K562 (cell line): ENCODE measurements around the gene CAST. TPM values are rescaled to one million over a fixed set of nuclear protein-coding genes. Genes with fewer than 3 reads are reported as not detected.

Source experiments
- ATAC-seq: fragments of 200-7000 bp; cut with Tn5 transposase; 3 replicates; pipeline ENCODE4 v1.9.1; 2020; ENCODE audit warnings: moderate library complexity
- BruUV-seq: library from RNA; stranded (reverse); fragments of 400-500 nt; replicated peaks from 2 replicates; lab custom pipeline; 2021; lab: Mats Ljungman, UMichigan
- CTCF ChIA-PET: fragments of 300-600 bp; formaldehyde crosslinking; extraction: SDS; loops from one replicate; lab custom pipeline; 2021; ENCODE audit warnings: low intra/inter-chr PET ratio; lab: Yijun Ruan, JAX
- POLR2A ChIA-PET: fragments of 300-600, 350-650 bp; sonication (Branson Sonifier 250); formaldehyde crosslinking; extraction: SDS; loops from one replicate; lab custom pipeline; 2021; ENCODE audit warnings: antibody characterized with exemption, inconsistent platforms; lab: Yijun Ruan, JAX
- DNase-seq, 4 experiments: peaks; one replicate each; pipeline versions ENCODE4 v3.0.0 to v3.0.0-alpha.2; 2011 to 2018; ENCODE audit warnings: low spot score in 3 of 4, mixed read lengths in 3 of 4; ENCODE audit errors: extremely low read depth in 1 of 4
- FAIRE-seq: peaks from 2 replicates; lab custom pipeline; 2011; peaks lifted over from hg19 to GRCh38; lab: Jason Lieb, UNC
- H2AFZ ChIP-seq: 2 replicates; pipeline ENCODE4 v1.6.0; 2011; ENCODE audit warnings: low read depth, low read length, control low read depth, inconsistent platforms
- H3K27ac ChIP-seq: fragments of 200-600 bp; 3 replicates; pipeline ENCODE4 v1.8.0; 2011; ENCODE audit warnings: low read depth, mild to moderate bottlenecking, control low read depth, inconsistent platforms, low read length, moderate library complexity, mixed read lengths; ENCODE audit errors: extremely low read depth
- H3K27me3 ChIP-seq, 2 experiments: fragments of 300-600 bp in 1 of 2; 2 replicates in 1 of 2; 3 replicates in 1 of 2; pipeline versions ENCODE4 v1.6.0 to v1.8.0; 2011; ENCODE audit warnings: inconsistent platforms in 2 of 2, low read length in 2 of 2, mild to moderate bottlenecking in 1 of 2, mixed read lengths in 1 of 2, moderate library complexity in 1 of 2; ENCODE audit not compliant: control insufficient read depth in 2 of 2, insufficient read depth in 2 of 2
- H3K36me3 ChIP-seq: fragments of 300-600 bp; 3 replicates; pipeline ENCODE4 v1.8.0; 2011; ENCODE audit warnings: mild to moderate bottlenecking, low read length, inconsistent platforms; ENCODE audit not compliant: control insufficient read depth, insufficient read depth
- H3K4me1 ChIP-seq, 2 experiments: fragments of 200-600 bp in 1 of 2; replicated peaks in 1 of 2; 2 replicates in 1 of 2; 3 replicates in 1 of 2; pipeline versions ENCODE4 v1.5.1 to v1.8.0; 2011; ENCODE audit warnings: inconsistent platforms in 2 of 2, low read length in 2 of 2, mild to moderate bottlenecking in 1 of 2, mixed read lengths in 1 of 2, moderate library complexity in 1 of 2; ENCODE audit not compliant: control insufficient read depth in 2 of 2, insufficient read depth in 2 of 2
- H3K4me2 ChIP-seq: 2 replicates; pipeline ENCODE4 v1.6.1; 2011; ENCODE audit warnings: low read length, control low read depth, inconsistent platforms, mixed read lengths; ENCODE audit not compliant: insufficient read depth
- H3K4me3 ChIP-seq: fragments of 200-600 bp; sonication (generic), shearing (Covaris generic); 2 replicates; pipeline ENCODE4 v1.5.1; 2016; ENCODE audit warnings: control low read depth, inconsistent platforms
- H3K79me2 ChIP-seq: fragments of 200-600 bp; 3 replicates; pipeline ENCODE4 v1.8.0; 2011; ENCODE audit warnings: low read length, inconsistent platforms; ENCODE audit not compliant: control insufficient read depth, insufficient read depth
- H3K9ac ChIP-seq, 2 experiments: 2 replicates each; pipeline versions ENCODE4 v1.6.0 to v1.6.1; 2011; ENCODE audit warnings: low read depth in 2 of 2, low read length in 2 of 2, control low read depth in 1 of 2, inconsistent platforms in 1 of 2, mild to moderate bottlenecking in 1 of 2, mixed read lengths in 1 of 2; ENCODE audit not compliant: insufficient read depth in 1 of 2
- H3K9me1 ChIP-seq: one replicate; pipeline ENCODE4 v1.6.0; 2011; ENCODE audit warnings: inconsistent platforms, mild to moderate bottlenecking, low read length, moderate library complexity; ENCODE audit not compliant: control insufficient read depth, insufficient read depth
- H3K9me3 ChIP-seq: replicated peaks from 2 replicates; pipeline ENCODE4 v1.5.1; 2011; ENCODE audit warnings: low read depth, low read length, inconsistent platforms; ENCODE audit not compliant: control insufficient read depth, insufficient read depth
- H4K20me1 ChIP-seq: replicated peaks from 2 replicates; pipeline ENCODE4 v1.6.1; 2011; ENCODE audit warnings: low read length, inconsistent platforms, mixed read lengths; ENCODE audit not compliant: control insufficient read depth, insufficient read depth
- CHAMP1 ChIP-seq: fragments of 450-650 bp; IDR thresholded peaks from 2 replicates; pipeline ENCODE4 v1.6.1; 2016; ENCODE audit warnings: mild to moderate bottlenecking
- CHCHD3 ChIP-seq: fragments of 250-450 bp; sonication (Bioruptor Pico); IDR thresholded peaks from 2 replicates; pipeline ENCODE4 v2.1.2; 2022; ENCODE audit warnings: mild to moderate bottlenecking
- ELF2 ChIP-seq: fragments of 250-450 bp; sonication (Bioruptor Pico); IDR thresholded peaks from 2 replicates; pipeline ENCODE4 v1.5.0; 2021; ENCODE audit warnings: mild to moderate bottlenecking
- EZH2 ChIP-seq: IDR thresholded peaks from 2 replicates; pipeline ENCODE4 v1.6.1; 2012; ENCODE audit warnings: low read depth, mild to moderate bottlenecking, inconsistent platforms, low read length, borderline replicate concordance
- GTF2F1 ChIP-seq: IDR thresholded peaks from 2 replicates; pipeline ENCODE4 v1.6.1; 2011; ENCODE audit warnings: low read depth, low read length, improper control_type of control experiment
- HNRNPH1 ChIP-seq: fragments of 200-400 bp; formaldehyde crosslinking; optimal IDR thresholded peaks from 2 replicates; pipeline ENCODE3; 2017; ENCODE audit warnings: low read depth, mild to moderate bottlenecking, low read length, moderate library complexity
- KAT7 ChIP-seq: sonication (generic); formaldehyde crosslinking; IDR thresholded peaks from 2 replicates; pipeline ENCODE4 v1.8.0; 2022; ENCODE audit warnings: missing genetic modification reagents, mild to moderate bottlenecking, borderline replicate concordance
- POLR3G ChIP-seq: IDR thresholded peaks from 2 replicates; pipeline ENCODE4 v1.6.1; 2011; ENCODE audit not compliant: insufficient read length, insufficient replicate concordance; ENCODE audit errors: extremely low read depth
- PPARD ChIP-seq: fragments of 250-450 bp; sonication (Bioruptor Pico); IDR thresholded peaks from 2 replicates; pipeline ENCODE4 v1.8.0; 2022; ENCODE audit warnings: inconsistent platforms, mild to moderate bottlenecking, moderate library complexity
- SMAD4 ChIP-seq: fragments of 250-450 bp; sonication (Bioruptor Pico); conservative IDR thresholded peaks from 2 replicates; pipeline ENCODE4 v1.8.0; 2021; ENCODE audit warnings: inconsistent platforms, mild to moderate bottlenecking, moderate library complexity
- ZBTB43 ChIP-seq: sonication (generic); formaldehyde crosslinking; IDR thresholded peaks from 2 replicates; pipeline ENCODE4 v1.8.0; 2023; ENCODE audit warnings: mild to moderate bottlenecking, missing genetic modification reagents
- ZMIZ1 ChIP-seq, 2 experiments: fragments of 150-350 bp in 1 of 2; IDR thresholded peaks; 2 replicates each; pipeline ENCODE4 v1.6.1; 2012 to 2016; ENCODE audit warnings: low read depth in 2 of 2, low read length in 2 of 2, mild to moderate bottlenecking in 1 of 2, moderate library complexity in 1 of 2
- ZNF232 ChIP-seq: sonication (generic); formaldehyde crosslinking; IDR thresholded peaks from 2 replicates; pipeline ENCODE4 v1.8.0; 2022; ENCODE audit warnings: mild to moderate bottlenecking, missing genetic modification reagents
- ZNF589 ChIP-seq: fragments of 200-800 bp; sonication (Bioruptor generic); IDR thresholded peaks from 2 replicates; pipeline ENCODE4 v1.6.1; 2016; ENCODE audit warnings: low read depth, missing genetic modification characterization, missing compliant biosample characterization
- ZNF778 ChIP-seq: fragments of 450-650 bp; formaldehyde crosslinking; IDR thresholded peaks from 2 replicates; pipeline ENCODE4 v1.4.0; 2020; ENCODE audit warnings: mild to moderate bottlenecking, moderate library complexity
- WGBS: fragments of 100-300 bp; shearing (Covaris generic); methylation state at CpG from one replicate; pipeline ENCODE4 v1.1.6; 2016; ENCODE audit warnings: low coverage, mixed read lengths; ENCODE audit not compliant: insufficient coverage; ENCODE audit errors: missing lambda C conversion rate; 5-methylcytosine and 5-hydroxymethylcytosine counted together
- in situ Hi-C: fragments of 300-500 bp; cut with MboI; formaldehyde crosslinking; loops from 4 replicates; pipeline ENCODE4 v1.15.0; 2018; ENCODE audit warnings: inconsistent platforms, mixed read lengths
- intact Hi-C: fragments of 100-400 bp; cut with micrococcal nuclease; formaldehyde crosslinking; loops from 2 replicates; pipeline ENCODE4 v1.14.2; 2022
- polyA plus RNA-seq, 8 experiments: library from polyadenylated mRNA; depleted of rRNA in 4 of 8; stranded (reverse) in 5 of 8; unstranded in 3 of 8; fragments of >200 nt; fragmentation: Nextera tagmentation in 2 of 8; fragmentation: Illumina TruSeq in 1 of 8; extraction: Ambion mirVana in 2 of 8; extraction: Trizol in 1 of 8; gene quantifications; 2 replicates each; pipeline versions ENCODE4 v1.2.1 to v1.2.3, GENCODE V29; 2011 to 2014; ENCODE audit warnings: inconsistent platforms in 1 of 8, missing spikeins in 1 of 8
- total RNA-seq, 7 experiments: library from RNA; depleted of rRNA in 6 of 7; stranded (reverse); fragments of >200 nt in 6 of 7; fragmentation: Illumina TruSeq in 2 of 7; extraction: Trizol in 2 of 7; gene quantifications; 2 replicates each; pipeline versions ENCODE4 v1.2.1 to v1.2.3, GENCODE V29; 2011 to 2021; ENCODE audit warnings: low replicate concordance in 1 of 7

CAST gene
- total and polyA plus RNA-seq, 9 of the 15 experiments (the other 6 are each of a cell fraction or from before 2014, with no cell fraction given), result 55.5 to 136 (median 86.1) TPM

GRCh38 chr5:96652769-96653454 is 9.3 kb upstream of the CAST start:
- DNase-seq, result no peak
- no peak for FAIRE-seq
- no peaks in the 10 kb centered on the region for H4K20me1 ChIP-seq
- TF ChIP-seq ZNF778 (CRISPR knock-in tag) (no peak), ZBTB43 (CRISPR knock-in tag) (no peak), CHAMP1 (no peak), ZNF232 (CRISPR knock-in tag) (no peak), SMAD4 (CRISPR knock-in tag) (no peak), ZMIZ1 (IDR thresholded peaks at IDR 0.05; ENCODE audit: low read depth in 2 of 2, low read length in 2 of 2) (no peak), KAT7 (CRISPR knock-in tag) (no peak), ELF2 (CRISPR knock-in tag) (no peak), EZH2 (no peak), GTF2F1 (no peak), PPARD (CRISPR knock-in tag) (no peak), POLR3G (no peak), CHCHD3 (no peak), ZNF589 (CRISPR knock-in tag) (no peak), HNRNPH1 (no peak)
- H3K4me2 ChIP-seq, result no peak overlapping the region
- 0% methylated on average over 1 of the region's 1 CpG for WGBS
- peaks cover 3 to 7% of the 10 kb centered on the region in 2 experiments; a peak in 4 of 5 replicates for H3K27me3 ChIP-seq
- POLR2A ChIA-PET, result interaction anchor here (0.6 kb wide), 1 partner anchor 784 kb away, joined by 3 read pairs; no protein-coding TSS in a partner anchor
- no peak overlapping the region for H2AFZ ChIP-seq
- in situ Hi-C loops (no loop called here), intact Hi-C loops (loop anchor here (1.0 kb wide), 1 partner anchor 34 kb away; no protein-coding TSS in a partner anchor)
- H3K9me1 ChIP-seq, result no peaks in the 10 kb centered on the region
- H3K79me2 ChIP-seq, result no peaks in the 10 kb centered on the region
- ATAC-seq, result no peak
- no peaks in the 10 kb centered on the region; a peak in 1 of 5 replicates for H3K4me1 ChIP-seq
- BruUV-seq, result no TSS peak
- H3K27ac ChIP-seq, result no peak overlapping the region
- H3K9me3 ChIP-seq, result no peaks in the 10 kb centered on the region
- CTCF ChIA-PET, result no interaction called here
- no peaks in the 10 kb centered on the region for H3K36me3 ChIP-seq
- H3K4me3 ChIP-seq, result no peak overlapping the region
- H3K9ac ChIP-seq, result no peak overlapping the region
